ENCODE data around the gene MTUS2.

GRCh38 chr13:29522044-29522685 is 702.0 kb downstream of the MTUS2 start:
- no peak for TF ChIP-seq CTCF (IDR thresholded peaks at IDR 0.05; ENCODE audit: insufficient read depth, low read length)
- TF ChIP-seq POLR2AphosphoS5 (IDR thresholded peaks at IDR 0.05; ENCODE audit: low read depth), result no peak
- no peak for TF ChIP-seq REST (IDR thresholded peaks at IDR 0.05; ENCODE audit: insufficient replicate concordance, low read depth)
- TF ChIP-seq SPI1 (IDR thresholded peaks at IDR 0.05; ENCODE audit: borderline replicate concordance, low read depth), result no peak
- TF ChIP-seq GABPA (IDR thresholded peaks at IDR 0.05; ENCODE audit: low read depth), result no peak

All from HL-60 (cell line).